DOHH2 (cell line): ENCODE results near the gene BRD3OS.

Source experiments
- H3F3A ChIP-seq: fragments of 200-600 bp; sonication (generic), shearing (Covaris generic); 2 replicates; pipeline ENCODE4 v1.6.0; 2016; ENCODE audit warnings: antibody characterized with exemption, mild to moderate bottlenecking; ENCODE audit not compliant: control insufficient read depth, insufficient read depth
- H3K27ac ChIP-seq: fragments of 200-600 bp; sonication (generic); 2 replicates; pipeline ENCODE4 v1.5.1; 2014; ENCODE audit warnings: low read depth, mild to moderate bottlenecking, low read length, moderate library complexity
- H3K27me3 ChIP-seq: fragments of 200-600 bp; sonication (generic); 2 replicates; pipeline ENCODE4 v1.6.1; 2014; ENCODE audit warnings: mild to moderate bottlenecking, low read length, mixed read lengths; ENCODE audit not compliant: control insufficient read depth
- H3K36me3 ChIP-seq: fragments of 200-600 bp; sonication (generic); 2 replicates; pipeline ENCODE4 v1.6.1; 2014; ENCODE audit warnings: mild to moderate bottlenecking, low read length, moderate library complexity, mixed read lengths; ENCODE audit not compliant: control insufficient read depth
- H3K4me1 ChIP-seq: fragments of 200-600 bp; sonication (generic); 2 replicates; pipeline ENCODE4 v1.6.1; 2014; ENCODE audit warnings: mild to moderate bottlenecking, low read length, mixed read lengths; ENCODE audit not compliant: control insufficient read depth
- H3K4me2 ChIP-seq: fragments of 200-600 bp; sonication (generic); 2 replicates; pipeline ENCODE4 v1.6.0; 2014; ENCODE audit warnings: mild to moderate bottlenecking, low read length, moderate library complexity
- H3K4me3 ChIP-seq: fragments of 200-600 bp; sonication (generic); 2 replicates; pipeline ENCODE4 v1.5.1; 2014; ENCODE audit warnings: mild to moderate bottlenecking, low read length, mixed read lengths
- H3K79me2 ChIP-seq: fragments of 200-600 bp; sonication (generic); 2 replicates; pipeline ENCODE4 v1.6.1; 2014; ENCODE audit warnings: mild to moderate bottlenecking, low read length, mixed read lengths; ENCODE audit not compliant: control insufficient read depth
- H3K9me2 ChIP-seq: fragments of 200-600 bp; sonication (generic); replicated peaks from 2 replicates; pipeline ENCODE4 v1.6.1; 2014; ENCODE audit warnings: mild to moderate bottlenecking, low read length, mixed read lengths; ENCODE audit not compliant: control insufficient read depth
- H3K9me3 ChIP-seq: fragments of 200-600 bp; sonication (generic); 2 replicates; pipeline ENCODE4 v1.6.1; 2014; ENCODE audit warnings: antibody characterized with exemption, low read length, mixed read lengths; ENCODE audit not compliant: control insufficient read depth, insufficient read depth
- H4K20me1 ChIP-seq: fragments of 200-600 bp; sonication (generic); 2 replicates; pipeline ENCODE4 v1.6.0; 2014; ENCODE audit warnings: low read depth, mild to moderate bottlenecking, antibody characterized with exemption, low read length, moderate library complexity; ENCODE audit not compliant: control insufficient read depth, insufficient read depth
- CTCF ChIP-seq: fragments of 200-600 bp; sonication (generic); IDR thresholded peaks from one replicate; pipeline ENCODE4 v1.5.1; 2014; ENCODE audit warnings: antibody characterized with exemption, mild to moderate bottlenecking, low read depth, low read length; ENCODE audit not compliant: poor library complexity, severe bottlenecking
- EZH2phosphoT487 ChIP-seq: fragments of 200-600 bp; sonication (generic); IDR thresholded peaks from 2 replicates; pipeline ENCODE4 v1.6.1; 2017; ENCODE audit warnings: borderline replicate concordance, mild to moderate bottlenecking, antibody characterized with exemption, low read length, moderate library complexity, mixed read lengths

Gene BRD3OS

GRCh38 chr9:134052941-134053340, 27.7 kb downstream of the BRD3OS start:
- no peaks in the 10 kb centered on the region for H3K27me3 ChIP-seq
- no peak overlapping the region for H3K4me3 ChIP-seq
- no peak for TF ChIP-seq EZH2phosphoT487
- TF ChIP-seq CTCF, result no peak
- no peaks in the 10 kb centered on the region for H3K4me1 ChIP-seq
- peaks cover 41% of the 10 kb centered on the region for H3K79me2 ChIP-seq
- peaks cover 10% of the 10 kb centered on the region; the same call in 1 of the 2 replicates for H4K20me1 ChIP-seq
- H3F3A ChIP-seq, result no peaks in the 10 kb centered on the region
- H3K9me2 ChIP-seq, result no peaks in the 10 kb centered on the region
- H3K27ac ChIP-seq, result no peak overlapping the region
- H3K4me2 ChIP-seq, result no peak overlapping the region
- H3K9me3 ChIP-seq, result no peaks in the 10 kb centered on the region
- peaks cover 26% of the 10 kb centered on the region for H3K36me3 ChIP-seq

- no peak overlapping the region for H3K4me2 ChIP-seq
Observed at GRCh38 chr9:134053401-134053871, 28.2 kb downstream of the BRD3OS start.

GRCh38 chr9:134053941-134054761, 28.9 kb downstream of the BRD3OS start:
- Histone ChIP-seq H4K20me1 (peaks cover 13% of the 10 kb centered on the region; the same call in 1 of the 2 replicates), H3K27me3 (no peaks in the 10 kb centered on the region), H3K36me3 (peaks cover 20% of the 10 kb centered on the region), H3K27ac (no peak overlapping the region), H3K4me2 (no peak overlapping the region), H3K4me3 (no peak overlapping the region), H3K79me2 (peaks cover 53% of the 10 kb centered on the region), H3F3A (no peaks in the 10 kb centered on the region), H3K9me3 (no peaks in the 10 kb centered on the region), H3K9me2 (no peaks in the 10 kb centered on the region), H3K4me1 (no peaks in the 10 kb centered on the region)
- TF ChIP-seq EZH2phosphoT487 (no peak), CTCF (no peak)

More at GRCh38 chr9:134053401-134053871, 28.2 kb downstream of the BRD3OS start:
- Histone ChIP-seq H3K79me2 (peaks cover 46% of the 10 kb centered on the region), H3K36me3 (peaks cover 24% of the 10 kb centered on the region), H3K9me2 (no peaks in the 10 kb centered on the region), H3K27me3 (no peaks in the 10 kb centered on the region), H3K4me1 (no peaks in the 10 kb centered on the region), H3K9me3 (no peaks in the 10 kb centered on the region), H3F3A (no peaks in the 10 kb centered on the region), H3K4me3 (no peak overlapping the region), H4K20me1 (peaks cover 10% of the 10 kb centered on the region; the same call in 1 of the 2 replicates), H3K27ac (no peak overlapping the region)
- TF ChIP-seq EZH2phosphoT487, result no peak
- TF ChIP-seq CTCF, result no peak
